Endothelial cell of umbilical vein (primary cell): Measurements from ENCODE around the gene RFX2. TPM values are rescaled to one million over a fixed set of nuclear protein-coding genes. Genes with fewer than 3 reads are reported as not detected.
"Not testable (repeated sequence)": the region's sequence is repeated elsewhere in the genome, so short reads cannot be mapped to it uniquely, and the experiment has no call there.

Source experiments
- BruUV-seq: library from RNA; stranded (reverse); fragments of 400-500 nt; replicated peaks from 2 replicates; lab custom pipeline; 2021; lab: Mats Ljungman, UMichigan
- CTCF ChIA-PET: fragments of 300-600, 350-600 bp; sonication (Branson Sonifier 250); formaldehyde crosslinking; loops from one replicate; lab custom pipeline; 2021; ENCODE audit warnings: antibody characterized with exemption, inconsistent platforms; lab: Charles Lee
- POLR2A ChIA-PET: fragments of 300-600, 350-600 bp; sonication (Branson Sonifier 250); formaldehyde crosslinking; loops from one replicate; lab custom pipeline; 2021; ENCODE audit warnings: antibody characterized with exemption, inconsistent platforms; lab: Charles Lee
- DNase-seq: peaks from one replicate; pipeline ENCODE4 v3.0.0-alpha.2; 2011; ENCODE audit warnings: low read depth, low spot score
- FAIRE-seq: peaks from 2 replicates; lab custom pipeline; 2011; peaks lifted over from hg19 to GRCh38; lab: Jason Lieb, UNC
- H2AFZ ChIP-seq: 2 replicates; pipeline ENCODE4 v1.6.0; 2012; ENCODE audit warnings: low read depth, low read length, control low read depth, inconsistent platforms
- H3K27ac ChIP-seq: 2 replicates; pipeline ENCODE4 v1.5.1; 2011; ENCODE audit warnings: low read depth, mild to moderate bottlenecking, control low read depth, low read length, moderate library complexity; ENCODE audit not compliant: insufficient read depth
- H3K27me3 ChIP-seq, 2 experiments: 2 replicates each; pipeline versions ENCODE4 v1.6.0 to v1.6.1; 2011; ENCODE audit warnings: low read length in 2 of 2, mixed read lengths in 1 of 2; ENCODE audit not compliant: control insufficient read depth in 2 of 2, insufficient read depth in 2 of 2
- H3K36me3 ChIP-seq, 2 experiments: 2 replicates in 1 of 2; 3 replicates in 1 of 2; pipeline ENCODE4 v1.5.1; 2011; ENCODE audit warnings: low read length in 2 of 2, mild to moderate bottlenecking in 1 of 2, moderate library complexity in 1 of 2; ENCODE audit not compliant: control insufficient read depth in 2 of 2, insufficient read depth in 2 of 2; ENCODE audit errors: extremely low read depth in 1 of 2
- H3K4me1 ChIP-seq: 3 replicates; pipeline ENCODE4 v1.5.1; 2011; ENCODE audit warnings: mild to moderate bottlenecking, low read length; ENCODE audit not compliant: control insufficient read depth, insufficient read depth; ENCODE audit errors: extremely low read depth
- H3K4me2 ChIP-seq: 2 replicates; pipeline ENCODE4 v1.6.1; 2011; ENCODE audit warnings: low read length, control low read depth, mixed read lengths; ENCODE audit not compliant: insufficient read depth
- H3K4me3 ChIP-seq, 3 experiments: fragments of 200-600 bp in 1 of 3; sonication (generic), shearing (Covaris generic) in 1 of 3; replicated peaks in 1 of 3; 2 replicates each; pipeline ENCODE4 v1.5.1; 2011 to 2016; ENCODE audit warnings: control low read depth in 3 of 3, low read length in 3 of 3, mild to moderate bottlenecking in 2 of 3, inconsistent platforms in 1 of 3, low read depth in 1 of 3, moderate library complexity in 1 of 3; ENCODE audit not compliant: insufficient read depth in 1 of 3
- H3K79me2 ChIP-seq: 2 replicates; pipeline ENCODE4 v1.6.0; 2012; ENCODE audit warnings: low read length, inconsistent platforms; ENCODE audit not compliant: control insufficient read depth, insufficient read depth
- H3K9ac ChIP-seq: replicated peaks from 2 replicates; pipeline ENCODE3; 2011; ENCODE audit warnings: low read length, control low read depth; ENCODE audit not compliant: insufficient read depth; ENCODE audit errors: extremely low read depth
- H3K9me1 ChIP-seq: replicated peaks from 3 replicates; pipeline ENCODE4 v1.6.0; 2011; ENCODE audit warnings: mild to moderate bottlenecking, low read length; ENCODE audit not compliant: control insufficient read depth, insufficient read depth; ENCODE audit errors: extremely low read depth
- H3K9me3 ChIP-seq: replicated peaks from 2 replicates; pipeline ENCODE4 v1.5.1; 2012; ENCODE audit warnings: low read length, inconsistent platforms; ENCODE audit not compliant: control insufficient read depth, insufficient read depth
- H4K20me1 ChIP-seq: replicated peaks from 2 replicates; pipeline ENCODE3; 2011; ENCODE audit warnings: mild to moderate bottlenecking, low read length; ENCODE audit not compliant: control insufficient read depth, insufficient read depth; ENCODE audit errors: extremely low read depth
- EZH2 ChIP-seq: IDR thresholded peaks from 2 replicates; pipeline ENCODE4 v1.6.1; 2012; ENCODE audit warnings: borderline replicate concordance, low read depth, mild to moderate bottlenecking, moderate library complexity, low read length, inconsistent platforms; ENCODE audit not compliant: severe bottlenecking
- FOS ChIP-seq: IDR thresholded peaks from 2 replicates; pipeline ENCODE4 v1.6.1; 2011; ENCODE audit warnings: mild to moderate bottlenecking, low read length, moderate library complexity, borderline replicate concordance; ENCODE audit not compliant: insufficient read depth
- GATA2 ChIP-seq: IDR thresholded peaks from 2 replicates; pipeline ENCODE4 v1.7.0; 2011; ENCODE audit warnings: low read depth, mild to moderate bottlenecking, moderate library complexity, mixed read lengths, low read length; ENCODE audit not compliant: insufficient read length, insufficient read depth
- JUN ChIP-seq: IDR thresholded peaks from 2 replicates; pipeline ENCODE4 v1.6.1; 2011; ENCODE audit warnings: borderline replicate concordance, low read depth; ENCODE audit not compliant: insufficient read length, insufficient read depth
- MAX ChIP-seq: IDR thresholded peaks from 2 replicates; pipeline ENCODE4 v1.6.1; 2011; ENCODE audit not compliant: insufficient read depth, insufficient read length
- MYC ChIP-seq: IDR thresholded peaks from one replicate; pipeline ENCODE4 v1.6.1; 2011; ENCODE audit warnings: mild to moderate bottlenecking, low read depth, low read length
- POLR2A ChIP-seq: IDR thresholded peaks from 2 replicates; pipeline ENCODE4 v1.6.1; 2012; ENCODE audit warnings: low read depth, mild to moderate bottlenecking, control low read depth, low read length
- POLR2AphosphoS5 ChIP-seq: IDR thresholded peaks from 2 replicates; pipeline ENCODE4 v1.6.1; 2012; ENCODE audit warnings: low read depth, mild to moderate bottlenecking, control low read depth, low read length, moderate library complexity; ENCODE audit not compliant: insufficient read depth
- dilution Hi-C: fragments of 300-500 bp; cut with MboI; formaldehyde crosslinking; loops from one replicate; pipeline ENCODE4 v1.15.0; 2019; ENCODE audit warnings: low sequenced_read_pairs; ENCODE audit not compliant: extremely low pct_ligation_motif_present
- intact Hi-C: fragments of 100-400 bp; cut with micrococcal nuclease; formaldehyde crosslinking; loops from one replicate; pipeline ENCODE4 v1.10.0; 2022
- polyA plus RNA-seq, 4 experiments: library from polyadenylated mRNA; depleted of rRNA in 3 of 4; stranded (reverse) in 3 of 4; unstranded in 1 of 4; fragments of >200 nt; gene quantifications; 2 replicates each; pipeline versions ENCODE4 v1.2.1 to v1.2.3, GENCODE V29; 2011 to 2012; ENCODE audit warnings: missing spikeins in 1 of 4
- total RNA-seq: library from RNA; stranded (reverse); gene quantifications from 2 replicates; pipeline ENCODE4 v1.2.3, GENCODE V29; 2021
- TF ChIP-seq, protein P1 (sequence below), 2 donors: IDR thresholded peaks; 1 replicate in 1 of 2; 2 replicates in 1 of 2; pipeline ENCODE4 v1.5.1; 2011; ENCODE audit warnings: low read length in 2 of 2, mild to moderate bottlenecking in 2 of 2, moderate library complexity in 2 of 2, control low read depth in 1 of 2, inconsistent platforms in 1 of 2, low read depth in 1 of 2; ENCODE audit not compliant: insufficient read depth in 1 of 2; ENCODE audit errors: extremely low read depth in 1 of 2

The RFX2 gene
- total and polyA plus RNA-seq, 2 donors (not counting 3 experiments of a cell fraction or from before 2014, with no cell fraction given), result 16.1 to 19.0 TPM

- H3K4me2 ChIP-seq, intact Hi-C loops, H3K36me3 ChIP-seq, H3K27me3 ChIP-seq, H3K9me3 ChIP-seq, FAIRE-seq, H2AFZ ChIP-seq, H3K79me2 ChIP-seq, H3K4me3 ChIP-seq, H4K20me1 ChIP-seq, H3K4me1 ChIP-seq, dilution Hi-C loops, H3K9me1 ChIP-seq, POLR2A ChIA-PET, DNase-seq, H3K9ac ChIP-seq, BruUV-seq, H3K27ac ChIP-seq: not testable (repeated sequence)
- CTCF ChIA-PET, result interaction anchor here (2.6 kb wide), 1 partner anchor 16 kb away, joined by 11 read pairs; no protein-coding TSS in a partner anchor
Observed at GRCh38 chr19:6006070-6006446, 104.2 kb downstream of the RFX2 start.

DNA sequence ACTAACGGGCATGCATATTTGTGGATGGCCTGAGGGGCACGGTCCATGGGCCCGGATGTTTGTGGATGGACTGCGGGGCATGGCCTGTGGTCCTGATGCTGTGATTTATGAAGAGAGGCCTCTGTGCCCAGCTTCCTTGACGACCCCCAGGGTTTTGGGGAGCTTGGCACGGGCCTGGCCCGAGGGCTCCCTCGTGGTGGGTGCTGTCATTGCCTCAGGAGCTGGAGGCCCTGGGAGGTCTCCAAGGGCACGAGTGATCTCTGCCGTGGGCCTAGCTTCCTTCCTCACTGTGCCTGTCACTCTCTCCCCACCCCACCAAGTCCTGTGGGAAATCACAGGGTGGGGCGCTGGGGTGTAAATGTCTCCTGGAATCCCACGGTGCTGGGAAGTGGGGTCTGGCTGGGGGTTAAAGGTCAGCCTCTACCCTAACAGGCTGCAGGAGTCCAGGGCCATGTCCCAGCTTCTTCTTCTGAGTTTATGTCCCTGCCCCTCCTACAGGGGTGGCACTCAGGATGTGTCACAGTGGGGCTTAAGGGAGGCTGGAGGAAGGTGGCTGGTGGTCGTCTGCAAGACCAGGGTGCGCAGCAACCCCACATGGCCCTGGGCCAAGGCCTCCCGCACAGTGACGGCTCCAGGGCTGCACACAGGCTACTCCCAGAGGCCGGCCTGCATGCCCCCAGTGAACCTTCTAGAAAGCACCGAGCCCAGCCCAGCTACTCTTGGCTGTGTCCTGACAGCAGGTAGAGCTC, 104.8 kb downstream of the RFX2 start:
- H3K4me3 ChIP-seq, result no peak overlapping the region
- no peak overlapping the region for H3K27ac ChIP-seq
- no peak overlapping the region for H3K9ac ChIP-seq
- no peaks in the 10 kb centered on the region for H3K9me1 ChIP-seq
- dilution Hi-C loops (no loop called here), intact Hi-C loops (no loop called here)
- TF ChIP-seq MAX (no peak), MYC (no peak), POLR2A (no peak), POLR2AphosphoS5 (no peak), JUN (no peak), FOS (no peak), GATA2 (no peak), EZH2 (no peak)
- TF ChIP-seq, protein P1, sequence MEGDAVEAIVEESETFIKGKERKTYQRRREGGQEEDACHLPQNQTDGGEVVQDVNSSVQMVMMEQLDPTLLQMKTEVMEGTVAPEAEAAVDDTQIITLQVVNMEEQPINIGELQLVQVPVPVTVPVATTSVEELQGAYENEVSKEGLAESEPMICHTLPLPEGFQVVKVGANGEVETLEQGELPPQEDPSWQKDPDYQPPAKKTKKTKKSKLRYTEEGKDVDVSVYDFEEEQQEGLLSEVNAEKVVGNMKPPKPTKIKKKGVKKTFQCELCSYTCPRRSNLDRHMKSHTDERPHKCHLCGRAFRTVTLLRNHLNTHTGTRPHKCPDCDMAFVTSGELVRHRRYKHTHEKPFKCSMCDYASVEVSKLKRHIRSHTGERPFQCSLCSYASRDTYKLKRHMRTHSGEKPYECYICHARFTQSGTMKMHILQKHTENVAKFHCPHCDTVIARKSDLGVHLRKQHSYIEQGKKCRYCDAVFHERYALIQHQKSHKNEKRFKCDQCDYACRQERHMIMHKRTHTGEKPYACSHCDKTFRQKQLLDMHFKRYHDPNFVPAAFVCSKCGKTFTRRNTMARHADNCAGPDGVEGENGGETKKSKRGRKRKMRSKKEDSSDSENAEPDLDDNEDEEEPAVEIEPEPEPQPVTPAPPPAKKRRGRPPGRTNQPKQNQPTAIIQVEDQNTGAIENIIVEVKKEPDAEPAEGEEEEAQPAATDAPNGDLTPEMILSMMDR (IDR thresholded peaks at IDR 0.05; ENCODE audit: extremely low read depth in 1 of 2, insufficient read depth in 1 of 2, low read depth in 1 of 2, low read length in 2 of 2), result no peak
- no peaks in the 10 kb centered on the region for H3K9me3 ChIP-seq
- no peaks in the 10 kb centered on the region for H4K20me1 ChIP-seq
- no peak overlapping the region for H3K4me2 ChIP-seq
- H3K27me3 ChIP-seq, result no peaks in the 10 kb centered on the region
- no peak for FAIRE-seq
- DNase-seq, result no peak
- no TSS peak for BruUV-seq
- CTCF ChIA-PET, result interaction anchor here (1.1 to 2.6 kb wide), 2 partner anchors 17 to 18 kb away, joined by 6 to 11 read pairs; no protein-coding TSS in a partner anchor
- no peaks in the 10 kb centered on the region for H3K4me1 ChIP-seq
- H3K79me2 ChIP-seq, result no peaks in the 10 kb centered on the region
- peaks cover 3 to 10% of the 10 kb centered on the region in 2 experiments for H3K36me3 ChIP-seq
- POLR2A ChIA-PET, result no interaction called here
- no peak overlapping the region for H2AFZ ChIP-seq
